Transverse colon (tissue), 4 donors: Measurements from ENCODE around the gene CASP2.

Source experiments
- CTCF ChIP-seq, 5 experiments: fragments of 200-600 bp in 3 of 5; fragments of 450-650 bp in 2 of 5; sonication (generic) in 3 of 5; IDR thresholded peaks; 1 replicate in 2 of 5; 2 replicates in 3 of 5; pipeline ENCODE4 v1.5.1; 2016 to 2017; ENCODE audit warnings: antibody characterized with exemption in 5 of 5, inconsistent platforms in 3 of 5, mild to moderate bottlenecking in 2 of 5, moderate library complexity in 1 of 5
- EP300 ChIP-seq: sonication (generic); formaldehyde crosslinking; IDR thresholded peaks from one replicate; pipeline ENCODE4 v1.6.1; 2017; ENCODE audit warnings: antibody characterized with exemption, low read depth
- POLR2A ChIP-seq: fragments of 450-650 bp; IDR thresholded peaks from one replicate; pipeline ENCODE4 v1.6.1; 2016; ENCODE audit warnings: antibody characterized with exemption, mild to moderate bottlenecking, moderate library complexity
- POLR2AphosphoS5 ChIP-seq, 3 donors: sonication (generic); formaldehyde crosslinking; IDR thresholded peaks; one replicate each; pipeline ENCODE4 v1.6.1; 2016; ENCODE audit warnings: antibody characterized with exemption in 3 of 3

- TF ChIP-seq POLR2A (peak; percentile 48), CTCF (IDR thresholded peaks at IDR 0.05) (no peak), EP300 (no peak), POLR2AphosphoS5 (IDR thresholded peaks at IDR 0.05) (peak in 1 of 3 donors; percentile 34)
These were observed 3.3 kb upstream of the CASP2 start, which contains the start of gene TMEM139 for GRCh38 chr7:143284591-143285469.
